B cell (primary cell): ENCODE measurements around the gene AHCY. TPM values are rescaled to one million over a fixed set of nuclear protein-coding genes. Genes with fewer than 3 reads are reported as not detected.

Source experiments
- ATAC-seq: fragments of 200-7000 bp; cut with Tn5 transposase; one replicate; pipeline ENCODE4 v1.10.0; 2021; ENCODE audit warnings: low read depth, mild to moderate bottlenecking, moderate number of reproducible peaks, moderate library complexity
- CTCF ChIA-PET: fragments of 350-600 bp; sonication (Branson Sonifier 250); formaldehyde crosslinking; loops from one replicate; lab custom pipeline; 2021; ENCODE audit warnings: antibody characterized with exemption, inconsistent platforms; lab: Charles Lee
- POLR2A ChIA-PET: fragments of 350-600 bp; sonication (Branson Sonifier 250); formaldehyde crosslinking; loops from one replicate; lab custom pipeline; 2021; ENCODE audit warnings: antibody characterized with exemption; lab: Charles Lee
- DNase-seq: peaks from one replicate; pipeline ENCODE4 v3.0.0; 2013
- H2AFZ ChIP-seq: 2 replicates; pipeline ENCODE4 v1.6.1; 2012; ENCODE audit warnings: mild to moderate bottlenecking, low read depth, low read length; ENCODE audit not compliant: insufficient read depth, poor library complexity, severe bottlenecking
- H3K27ac ChIP-seq, 2 donors: 1 replicate in 1 of 2; 2 replicates in 1 of 2; pipeline ENCODE4 v1.5.1; 2012 to 2013; ENCODE audit warnings: low read length in 2 of 2, mild to moderate bottlenecking in 2 of 2, moderate library complexity in 1 of 2
- H3K27me3 ChIP-seq, 4 experiments: fragments of 200-600 bp in 1 of 4; sonication (generic) in 1 of 4; replicated peaks in 1 of 4; 1 replicate in 2 of 4; 2 replicates in 2 of 4; pipeline versions ENCODE4 v1.6.1 to v1.7.0; 2013 to 2016; ENCODE audit warnings: low read length in 3 of 4, mild to moderate bottlenecking in 2 of 4, mixed read lengths in 1 of 4, moderate library complexity in 1 of 4; ENCODE audit not compliant: insufficient read depth in 4 of 4, control insufficient read depth in 3 of 4; ENCODE audit errors: control extremely low read depth in 1 of 4
- H3K36me3 ChIP-seq, 2 experiments: replicated peaks in 1 of 2; 1 replicate in 1 of 2; 2 replicates in 1 of 2; pipeline versions ENCODE4 v1.6.1 to v1.7.1; 2013; ENCODE audit warnings: low read length in 1 of 2; ENCODE audit not compliant: insufficient read depth in 2 of 2, control insufficient read depth in 1 of 2; ENCODE audit errors: control extremely low read depth in 1 of 2, extremely low read depth in 1 of 2
- H3K4me1 ChIP-seq, 2 donors: fragments of 200-600 bp in 1 of 2; sonication (generic) in 1 of 2; 1 replicate in 1 of 2; 2 replicates in 1 of 2; pipeline versions ENCODE4 v1.5.1 to v1.6.1; 2013 to 2017; ENCODE audit warnings: low read length in 2 of 2; ENCODE audit not compliant: control insufficient read depth in 2 of 2, insufficient read depth in 2 of 2
- H3K4me2 ChIP-seq: replicated peaks from 2 replicates; pipeline ENCODE3; 2012; ENCODE audit warnings: mild to moderate bottlenecking, low read depth, low read length; ENCODE audit not compliant: poor library complexity, severe bottlenecking
- H3K4me3 ChIP-seq, 5 experiments: fragments of 200-600 bp in 1 of 5; sonication (generic) in 1 of 5; 1 replicate in 3 of 5; 2 replicates in 2 of 5; pipeline versions ENCODE4 v1.5.1 to v1.7.0; 2011 to 2016; ENCODE audit warnings: low read length in 4 of 5, mild to moderate bottlenecking in 4 of 5, low read depth in 2 of 5, control low read depth in 1 of 5, moderate library complexity in 1 of 5; ENCODE audit not compliant: insufficient read depth in 1 of 5; ENCODE audit errors: control extremely low read depth in 1 of 5, extremely low read depth in 1 of 5
- H3K79me2 ChIP-seq: fragments of 200-600 bp; sonication (generic); one replicate; pipeline ENCODE4 v1.6.0; 2016; ENCODE audit warnings: low read length; ENCODE audit not compliant: control insufficient read depth, insufficient read depth
- H3K9ac ChIP-seq: fragments of 200-600 bp; sonication (generic); 2 replicates; pipeline ENCODE4 v1.6.1; 2017; ENCODE audit warnings: mild to moderate bottlenecking, low read length, moderate library complexity
- H3K9me3 ChIP-seq, 3 donors: one replicate each; pipeline versions ENCODE4 v1.6.1 to v1.7.1; 2013; ENCODE audit warnings: low read length in 2 of 3; ENCODE audit not compliant: control insufficient read depth in 2 of 3, insufficient read depth in 1 of 3; ENCODE audit errors: control extremely low read depth in 1 of 3
- H4K20me1 ChIP-seq: 2 replicates; pipeline ENCODE4 v1.6.0; 2012; ENCODE audit warnings: mild to moderate bottlenecking, low read length; ENCODE audit not compliant: insufficient read depth, control insufficient read depth, poor library complexity, severe bottlenecking
- H3K27ac Mint-ChIP-seq: one replicate; pipeline ENCODE4 v1.8.0; 2021; ENCODE audit warnings: mixed read lengths
- H3K27me3 Mint-ChIP-seq: one replicate; pipeline ENCODE4 v1.8.0; 2021; ENCODE audit warnings: mixed read lengths
- H3K4me1 Mint-ChIP-seq: one replicate; pipeline ENCODE4 v1.8.0; 2021; ENCODE audit warnings: mixed read lengths
- H3K4me3 Mint-ChIP-seq: one replicate; pipeline ENCODE4 v1.8.0; 2021; ENCODE audit warnings: mixed read lengths
- H3K9me3 Mint-ChIP-seq: one replicate; pipeline ENCODE4 v1.8.0; 2022; ENCODE audit warnings: mixed read lengths; ENCODE audit not compliant: insufficient read depth
- CTCF ChIP-seq: fragments of 200-600 bp; IDR thresholded peaks from one replicate; pipeline ENCODE4 v1.8.0; 2022; ENCODE audit warnings: antibody characterized with exemption, mild to moderate bottlenecking
- EZH2 ChIP-seq: IDR thresholded peaks from 2 replicates; pipeline ENCODE4 v1.6.1; 2012; ENCODE audit warnings: borderline replicate concordance, low read depth, mild to moderate bottlenecking, moderate library complexity, low read length; ENCODE audit not compliant: insufficient read depth, poor library complexity, severe bottlenecking
- WGBS: methylation state at CpG from one replicate; pipeline ENCODE4 v1.1.5; 2013; ENCODE audit warnings: missing lambda C conversion rate; ENCODE audit not compliant: insufficient coverage; 5-methylcytosine and 5-hydroxymethylcytosine counted together
- intact Hi-C: fragments of 100-400 bp; cut with micrococcal nuclease; formaldehyde crosslinking; loops from one replicate; pipeline ENCODE4 v1.10.0; 2022
- polyA plus RNA-seq: library from polyadenylated mRNA; depleted of rRNA; stranded (reverse); fragments of >200 nt; gene quantifications from 2 replicates; pipeline ENCODE4 v1.2.3, GENCODE V29; 2012
- total RNA-seq, 2 donors: library from RNA; stranded (reverse); fragments of 120-200 nt in 1 of 2; gene quantifications; 1 replicate in 1 of 2; 2 replicates in 1 of 2; pipeline versions ENCODE4 v1.2.3 to v1.2.4, GENCODE V29; 2013 to 2022

AHCY gene
- total and polyA plus RNA-seq, 2 donors (not counting 1 experiment from before 2014, with no cell fraction given), result 43.6 to 44.0 TPM

GRCh38 chr20:34282041-34282440 lies 21.1 kb downstream of the AHCY start:
- no peak overlapping the region for H3K4me2 ChIP-seq
- CTCF ChIA-PET, result interaction anchor here (1.5 kb wide), 1 partner anchor 21 kb away, joined by 3 read pairs; the partner anchor contains the start of gene AHCY
- DNase-seq (no peak), ATAC-seq (no peak)
- no peak overlapping the region for H3K9ac ChIP-seq
- H3K36me3 ChIP-seq, result peaks cover 5 to 32% of the 10 kb centered on the region in 2 experiments
- no peak for TF ChIP-seq EZH2
- no peak for TF ChIP-seq CTCF
- Mint-ChIP-seq H3K4me3 (no peak overlapping the region), H3K27me3 (no peaks in the 10 kb centered on the region), H3K4me1 (no peaks in the 10 kb centered on the region), H3K27ac (no peak overlapping the region), H3K9me3 (no peaks in the 10 kb centered on the region)
- no peak overlapping the region for H3K27ac ChIP-seq
- no peaks in the 10 kb centered on the region for H3K27me3 ChIP-seq
- no peaks in the 10 kb centered on the region for H4K20me1 ChIP-seq
- H3K4me1 ChIP-seq, result no peaks in the 10 kb centered on the region
- no peaks in the 10 kb centered on the region for H3K79me2 ChIP-seq
- H3K9me3 ChIP-seq, result no peaks in the 10 kb centered on the region
- H2AFZ ChIP-seq, result no peak overlapping the region
- POLR2A ChIA-PET, result interaction anchor here (0.6 kb wide), 1 partner anchor 180 kb away, joined by 8 read pairs; no protein-coding TSS in a partner anchor
- no peak overlapping the region for H3K4me3 ChIP-seq
- WGBS, result 100% methylated on average over 2 of the region's 4 CpGs
- intact Hi-C loops, result no loop called here

GRCh38 chr20:34281177-34281576 lies 22.0 kb downstream of the AHCY start:
- H3K36me3 ChIP-seq, result peaks cover 5 to 39% of the 10 kb centered on the region in 2 experiments

More at GRCh38 chr20:34281177-34281576, 22.0 kb downstream of the AHCY start:
- H3K4me1 ChIP-seq, result no peaks in the 10 kb centered on the region
- Mint-ChIP-seq H3K4me1 (no peaks in the 10 kb centered on the region), H3K27me3 (no peaks in the 10 kb centered on the region), H3K4me3 (no peak overlapping the region), H3K27ac (no peak overlapping the region), H3K9me3 (no peaks in the 10 kb centered on the region)
- ATAC-seq (no peak), DNase-seq (no peak)
- no peaks in the 10 kb centered on the region for H3K79me2 ChIP-seq
- no peak overlapping the region for H3K4me3 ChIP-seq
- POLR2A ChIA-PET, result no interaction called here
- CTCF ChIA-PET, result interaction anchor here (1.5 kb wide), 1 partner anchor 22 kb away, joined by 3 read pairs; the partner anchor contains the start of gene AHCY
- H2AFZ ChIP-seq, result no peak overlapping the region
- no CpG with 5 or more reads among the region's 3 CpGs for WGBS
- H3K4me2 ChIP-seq, result no peak overlapping the region
- H4K20me1 ChIP-seq, result no peaks in the 10 kb centered on the region
- no peak overlapping the region for H3K27ac ChIP-seq
- TF ChIP-seq EZH2, result no peak
- no peak for TF ChIP-seq CTCF
- intact Hi-C loops, result no loop called here
- no peak overlapping the region for H3K9ac ChIP-seq
- H3K27me3 ChIP-seq, result no peaks in the 10 kb centered on the region
- H3K9me3 ChIP-seq, result no peaks in the 10 kb centered on the region
